Activated T-cell treated with anti-CD3 and anti-CD28 coated beads, Interleukin-2, amount 50 U/mL, for 48 hours (primary cell): ENCODE data around the gene EME2.
"Not testable (repeated sequence)": the region's sequence is repeated elsewhere in the genome, so short reads cannot be mapped to it uniquely, and the experiment has no call there.

ENCODE experiments used
- DNase-seq, 2 experiments: peaks; one replicate each; pipeline ENCODE4 v3.0.0-alpha.2; 2020

Gene EME2

GRCh38 chr16:1793578-1794220 is 21.1 kb downstream of the EME2 start, which contains the start of gene IGFALS:
Gene IGFALS (minus strand): TSS chr16:1793705. CDS start chr16:1793652, 53 bp downstream.
- DNase-seq, result no peak

GRCh38 chr16:1794221-1794871 is 21.7 kb downstream of the EME2 start:
- no peak for DNase-seq

- no peak for DNase-seq
These were observed 22.5 kb downstream of the EME2 start for GRCh38 chr16:1794908-1795666.

- DNase-seq, result not testable (repeated sequence)
These were observed 26.7 kb downstream of the EME2 start for GRCh38 chr16:1799263-1799662.

- no peak for DNase-seq
These were observed 28.1 kb downstream of the EME2 start for GRCh38 chr16:1800701-1801100.

GRCh38 chr16:1807626-1808025 is 35.0 kb downstream of the EME2 start:
- no peak for DNase-seq

GRCh38 chr16:1808691-1809090 is 36.1 kb downstream of the EME2 start:
- DNase-seq, result no peak

GRCh38 chr16:1809281-1809801 is 36.7 kb downstream of the EME2 start:
- DNase-seq, result no peak

- no peak for DNase-seq
These were observed 37.5 kb downstream of the EME2 start for GRCh38 chr16:1810106-1810505.

GRCh38 chr16:1810536-1810935 is 37.9 kb downstream of the EME2 start:
- DNase-seq, result no peak

- peak; percentile 59 to 72 for DNase-seq
These were observed 40.1 kb downstream of the EME2 start for GRCh38 chr16:1812732-1813163.

- DNase-seq, result no peak
These were observed 42.9 kb downstream of the EME2 start for GRCh38 chr16:1815461-1815860.

GRCh38 chr16:1816396-1817275 is 44.0 kb downstream of the EME2 start:
- no peak for DNase-seq

GRCh38 chr16:1817276-1817589 is 44.6 kb downstream of the EME2 start:
- DNase-seq, result no peak

- no peak for DNase-seq
These were observed 45.1 kb downstream of the EME2 start for GRCh38 chr16:1817716-1818115.

GRCh38 chr16:1818204-1818872 is 45.7 kb downstream of the EME2 start:
- DNase-seq, result no peak

GRCh38 chr16:1818873-1819525 is 46.4 kb downstream of the EME2 start:
- DNase-seq, result no peak

GRCh38 chr16:1819611-1820010 is 47.0 kb downstream of the EME2 start:
- DNase-seq, result no peak

- DNase-seq, result no peak
These were observed 47.7 kb downstream of the EME2 start for GRCh38 chr16:1820096-1820945.

GRCh38 chr16:1820946-1821290 is 48.3 kb downstream of the EME2 start:
- DNase-seq, result no peak
